Hematopoietic multipotent progenitor cell treated with erythropoietin and hydrocortisone succinate and interleukin-3 and kit ligand, for 15 days (in vitro differentiated cells): ENCODE results near the gene OR2J3.
"Not testable (repeated sequence)": the region's sequence is repeated elsewhere in the genome, so short reads cannot be mapped to it uniquely, and the experiment has no call there.

Experiments
- DNase-seq: peaks from one replicate; pipeline ENCODE4 v3.0.0-alpha.2; 2015; ENCODE audit warnings: low spot score

OR2J3 gene

GRCh38 chr6:29107758-29108157 is at the start of gene OR2J3:
TSS of gene OR2J3 (plus strand) at chr6:29108058. CDS start at chr6:29111891, 3,833 bp downstream.
- DNase-seq: no peak

DNA sequence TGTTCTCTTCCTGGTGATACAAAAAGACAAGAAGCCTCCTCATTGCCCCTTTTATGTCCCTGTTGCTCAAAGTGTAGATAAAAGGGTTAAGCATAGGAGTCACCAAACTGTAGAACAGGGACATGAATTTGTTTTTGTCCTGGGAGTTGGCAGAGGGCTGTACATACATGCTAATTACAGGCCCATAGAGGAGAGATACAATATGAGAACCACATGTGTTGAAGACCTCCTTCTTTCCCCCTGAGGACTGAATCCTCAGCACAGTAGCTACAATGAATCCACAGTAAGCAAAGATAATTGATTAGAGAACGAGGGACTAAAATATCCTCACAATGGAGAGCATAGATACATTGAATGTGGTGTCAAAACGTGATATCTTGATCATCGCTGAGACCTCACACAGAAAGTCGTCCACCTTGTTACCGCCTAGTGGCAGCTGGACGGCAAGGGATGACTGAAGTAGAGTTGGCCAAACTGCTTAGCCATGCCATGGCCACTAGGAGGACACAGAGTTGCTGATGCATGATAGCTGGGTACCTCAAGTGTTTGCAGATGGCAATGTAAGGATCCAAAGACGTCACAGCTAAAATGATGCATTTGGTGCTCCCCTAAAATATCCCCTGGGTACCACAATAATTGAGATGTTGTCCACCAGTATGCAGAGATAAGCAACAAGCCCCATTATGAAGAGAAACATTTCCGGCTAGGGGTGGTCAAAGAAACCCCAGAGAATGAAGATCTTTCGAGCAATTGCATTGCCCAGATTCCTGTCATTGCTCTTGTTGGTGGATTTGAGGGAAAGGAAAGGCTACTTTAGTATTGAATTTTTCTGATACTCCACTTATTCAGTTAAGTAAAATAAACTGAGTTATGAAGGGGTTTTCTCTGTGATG is 35.8 kb upstream of the OR2J3 start:
- peak; percentile 6 for DNase-seq

- no peak for DNase-seq
Measured at GRCh38 chr6:29079203-29079602, 28.7 kb upstream of the OR2J3 start.

DNA sequence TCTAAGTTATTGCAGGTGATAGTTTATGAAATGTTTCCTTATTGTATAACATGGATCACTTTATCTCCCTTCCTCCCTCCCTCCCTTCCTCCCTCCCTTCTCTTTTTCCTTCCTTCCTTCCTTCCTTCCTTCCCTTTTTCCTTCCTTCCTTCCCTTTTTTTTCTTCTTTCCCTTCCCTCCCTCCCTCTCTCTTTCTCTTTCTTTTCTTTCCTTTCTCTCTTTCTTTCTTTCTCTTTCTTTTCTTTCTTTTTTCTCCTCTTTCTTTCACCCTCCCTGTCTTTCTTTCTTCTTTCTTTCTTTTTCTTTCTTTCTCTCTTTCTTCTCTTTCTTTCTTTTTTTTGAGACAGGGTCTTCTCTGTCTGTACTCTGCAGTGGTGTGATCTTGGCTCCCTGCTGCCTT is 26.5 kb upstream of the OR2J3 start:
- DNase-seq: no peak

DNA sequence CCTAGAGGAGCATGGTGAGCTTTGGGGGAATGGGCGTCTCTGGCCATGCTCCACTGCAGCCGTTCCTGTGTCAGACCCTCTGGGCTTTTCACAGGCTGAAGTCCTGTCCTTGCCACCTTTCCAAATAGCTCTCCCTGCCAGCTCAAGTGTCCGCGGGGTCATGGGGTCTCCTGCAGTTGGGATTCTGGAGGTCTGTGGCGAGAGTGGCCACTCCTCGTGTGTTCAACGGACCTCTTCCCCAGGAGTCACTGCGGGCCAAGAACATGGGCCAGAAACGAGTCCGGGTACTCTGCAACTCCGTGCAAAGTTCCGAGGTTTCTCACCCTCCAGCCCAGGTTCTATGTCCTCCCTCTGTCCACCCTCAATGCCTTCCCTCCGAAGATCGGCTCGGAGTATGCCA is 25.4 kb upstream of the OR2J3 start:
- DNase-seq: no peak

GRCh38 chr6:29087213-29087612 is 20.6 kb upstream of the OR2J3 start, which contains the start of gene OR2B3:
TSS of gene OR2B3 (minus strand) at chr6:29087313. CDS start at chr6:29087248, 65 bp downstream.
- no peak for DNase-seq

GRCh38 chr6:29092957-29093356 is 14.9 kb upstream of the OR2J3 start:
- DNase-seq: no peak

GRCh38 chr6:29097803-29098202 is 10.1 kb upstream of the OR2J3 start:
- DNase-seq: no peak

DNA sequence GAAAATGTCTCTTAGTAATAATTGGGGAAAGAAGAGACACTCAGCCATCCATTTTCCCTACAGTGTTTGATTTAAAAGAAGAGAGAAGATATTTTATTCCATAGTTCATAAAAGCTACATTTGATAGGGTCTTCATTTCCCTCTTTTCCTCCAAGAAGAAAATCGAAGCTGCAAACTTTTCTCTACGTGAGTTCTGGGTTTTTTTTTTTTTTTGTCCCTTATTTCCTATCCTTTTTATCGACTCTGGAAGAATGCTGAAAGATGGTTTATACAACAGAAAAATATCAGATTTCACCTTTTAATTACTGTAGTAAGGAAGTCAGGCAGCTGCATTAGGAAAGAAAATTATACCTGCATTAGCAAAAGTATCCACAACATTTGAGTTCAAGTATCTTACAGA is 8.7 kb upstream of the OR2J3 start, which contains the start of gene OR2J1:
TSS of gene OR2J1 (plus strand) at position 301 of the 400 bp plus-strand sequence. CDS start 1,453 bp downstream, outside the sequence.
- DNase-seq: no peak

DNA sequence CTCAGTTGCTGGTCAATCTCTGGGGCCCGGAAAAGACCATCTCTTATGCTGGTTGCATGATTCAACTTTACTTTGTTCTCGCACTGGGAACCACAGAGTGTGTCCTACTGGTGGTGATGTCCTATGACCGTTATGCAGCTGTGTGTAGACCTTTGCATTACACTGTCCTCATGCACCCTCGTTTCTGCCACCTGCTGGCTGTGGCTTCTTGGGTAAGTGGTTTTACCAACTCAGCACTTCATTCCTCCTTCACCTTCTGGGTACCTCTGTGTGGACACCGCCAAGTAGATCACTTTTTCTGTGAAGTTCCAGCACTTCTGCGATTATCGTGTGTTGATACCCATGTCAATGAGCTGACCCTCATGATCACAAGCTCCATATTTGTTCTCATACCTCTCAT is 4.3 kb downstream of the OR2J3 start:
- no peak for DNase-seq

GRCh38 chr6:29114964-29115363 is 7.1 kb downstream of the OR2J3 start:
- DNase-seq: not testable (repeated sequence)

GRCh38 chr6:29129326-29130012 is 21.6 kb downstream of the OR2J3 start:
- DNase-seq: no peak

GRCh38 chr6:29130644-29131043 is 22.8 kb downstream of the OR2J3 start:
- no peak for DNase-seq

DNA sequence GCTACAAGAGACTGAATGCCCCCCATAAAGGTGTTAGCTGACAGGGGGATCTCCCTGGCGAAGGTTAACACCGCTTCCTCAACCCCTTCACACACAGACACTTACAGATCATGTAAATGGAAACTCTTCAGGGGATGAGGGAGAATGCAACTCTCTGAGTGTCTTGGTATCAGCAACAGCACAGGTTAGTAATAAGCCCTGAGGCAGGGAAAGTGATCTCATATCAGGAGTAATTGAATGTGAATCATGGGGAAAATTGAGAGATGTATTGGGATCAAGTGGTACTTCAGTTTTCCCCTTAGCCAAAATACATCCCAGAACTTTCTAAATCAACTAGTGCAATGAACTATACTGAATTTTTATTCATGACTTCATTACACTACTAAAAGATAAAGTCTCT is 23.8 kb downstream of the OR2J3 start:
- DNase-seq: no peak

DNA sequence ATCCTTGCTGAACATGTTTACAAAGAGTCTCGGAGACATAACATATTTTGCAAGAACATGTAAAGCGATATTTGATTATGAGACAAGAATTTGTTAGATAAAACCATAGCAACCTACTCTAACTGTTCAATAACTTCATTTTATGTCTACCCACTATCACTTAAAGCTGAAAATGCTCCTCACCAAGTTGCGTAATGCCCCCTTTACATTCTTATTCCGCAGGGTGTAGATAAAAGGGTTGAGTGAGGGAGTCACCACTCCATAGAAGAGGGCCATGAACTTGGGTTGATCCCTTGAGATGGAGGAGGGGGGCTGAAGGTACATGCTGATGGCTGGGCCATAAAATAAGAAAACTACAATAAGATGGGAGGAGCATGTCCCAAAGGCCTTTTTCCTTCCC is 29.9 kb downstream of the OR2J3 start:
- DNase-seq: no peak

- no peak for DNase-seq
Measured at GRCh38 chr6:29141606-29142005, 33.7 kb downstream of the OR2J3 start.

DNA sequence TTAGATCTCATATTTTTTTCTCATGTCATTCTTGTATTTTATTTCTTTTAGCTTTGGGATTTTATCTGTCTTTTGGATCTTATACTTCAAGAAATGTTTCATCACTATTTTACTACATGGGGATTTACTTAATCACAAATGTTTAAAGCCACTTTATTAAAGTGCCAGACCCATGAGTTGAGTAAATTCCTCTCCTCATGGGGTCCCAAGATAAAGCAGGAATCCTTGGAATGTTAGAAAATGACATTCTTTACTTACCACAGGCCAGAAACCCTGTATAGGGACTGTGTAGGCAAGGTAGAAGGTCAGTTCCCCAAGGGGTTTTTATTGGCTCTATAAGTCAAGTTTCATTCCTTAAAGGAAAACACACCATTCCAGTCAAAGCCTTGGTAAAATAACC is 34.5 kb downstream of the OR2J3 start:
- DNase-seq: no peak

GRCh38 chr6:29146179-29146578 is 38.3 kb downstream of the OR2J3 start:
- no peak for DNase-seq

GRCh38 chr6:29147074-29147473 is 39.2 kb downstream of the OR2J3 start:
- DNase-seq: no peak

DNA sequence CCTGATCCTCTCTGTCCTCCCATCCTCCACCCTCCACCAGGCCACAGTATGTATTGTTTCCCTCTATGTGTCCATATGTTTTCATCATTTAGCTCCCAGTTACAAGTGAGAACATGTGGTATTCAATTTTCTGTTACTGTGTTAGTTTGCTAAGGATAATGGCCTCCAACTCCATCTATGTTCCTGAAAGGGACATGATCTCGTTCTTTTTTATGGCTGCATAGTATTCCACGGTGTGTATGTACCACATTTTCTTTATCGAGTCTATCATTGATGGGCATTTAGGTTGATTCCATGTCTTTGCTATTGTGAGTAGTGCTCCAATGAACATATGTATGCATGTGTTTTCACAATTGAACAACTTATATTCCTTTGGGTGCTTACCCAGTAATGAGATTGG is 41.6 kb downstream of the OR2J3 start:
- DNase-seq: not testable (repeated sequence)

DNA sequence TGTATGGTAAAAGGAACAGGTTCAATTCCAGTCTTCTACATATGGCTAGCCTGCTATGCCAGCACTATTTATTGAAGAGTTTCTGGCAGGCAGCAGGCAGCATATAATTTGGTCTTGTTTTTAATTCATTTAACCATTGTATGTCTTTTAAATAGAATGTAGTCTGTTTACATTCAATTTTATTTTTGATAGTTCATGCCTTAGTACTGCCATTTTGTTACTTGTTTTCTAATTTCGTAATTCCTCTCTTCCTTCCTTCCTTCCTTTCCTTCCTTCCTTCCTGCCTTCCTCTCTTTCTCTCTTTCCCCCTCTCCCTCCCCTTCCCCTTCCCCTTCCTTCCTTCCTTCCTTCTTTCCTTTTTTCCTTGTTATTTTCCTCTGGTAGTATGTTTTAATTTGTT is 45.2 kb downstream of the OR2J3 start:
- DNase-seq: no peak

GRCh38 chr6:29155182-29155581 is 47.3 kb downstream of the OR2J3 start:
- not testable (repeated sequence) for DNase-seq

- not testable (repeated sequence) for DNase-seq
Measured at GRCh38 chr6:29159922-29160321, 52.1 kb downstream of the OR2J3 start.
